A673 (cell line): ENCODE measurements around the gene ZNF189. TPM values are rescaled to one million over a fixed set of nuclear protein-coding genes. Genes with fewer than 3 reads are reported as not detected.
"Not testable (repeated sequence)": the region's sequence is repeated elsewhere in the genome, so short reads cannot be mapped to it uniquely, and the experiment has no call there.

ENCODE experiments used
- BruUV-seq: library from RNA; stranded (reverse); fragments of 400-500 nt; replicated peaks from 2 replicates; lab custom pipeline; 2021; lab: Mats Ljungman, UMichigan
- CTCF ChIA-PET: fragments of 300-600 bp; sonication (Branson Sonifier 250); formaldehyde crosslinking; loops from one replicate; lab custom pipeline; 2022; ENCODE audit warnings: antibody characterized with exemption; lab: Charles Lee
- POLR2A ChIA-PET: fragments of 300-600 bp; sonication (Branson Sonifier 250); formaldehyde crosslinking; loops from one replicate; lab custom pipeline; 2022; ENCODE audit warnings: antibody characterized with exemption; ENCODE audit not compliant: low non-redundant PET; lab: Charles Lee
- DNase-seq: peaks from one replicate; pipeline ENCODE4 v3.0.0-alpha.2; 2015; ENCODE audit warnings: low spot score
- H3K27ac ChIP-seq: fragments of 200-600 bp; sonication (generic); 2 replicates; pipeline ENCODE4 v1.5.1; 2016; ENCODE audit warnings: mixed run types, low read depth, mild to moderate bottlenecking, mixed read lengths, antibody characterized with exemption, low read length; ENCODE audit not compliant: poor library complexity, severe bottlenecking
- H3K27me3 ChIP-seq: fragments of 200-600 bp; sonication (generic); replicated peaks from 2 replicates; pipeline ENCODE4 v1.6.1; 2017; ENCODE audit warnings: mixed run types, low read depth, mild to moderate bottlenecking, mixed read lengths, antibody characterized with exemption, low read length; ENCODE audit not compliant: insufficient read depth, poor library complexity
- H3K36me3 ChIP-seq: fragments of 200-600 bp; sonication (generic); 2 replicates; pipeline ENCODE4 v1.6.1; 2016; ENCODE audit warnings: mixed run types, mild to moderate bottlenecking, mixed read lengths, antibody characterized with exemption, low read length; ENCODE audit not compliant: insufficient read depth, poor library complexity, severe bottlenecking
- H3K4me1 ChIP-seq: fragments of 200-600 bp; sonication (generic); 2 replicates; pipeline ENCODE4 v1.6.1; 2017; ENCODE audit warnings: mixed run types, mild to moderate bottlenecking, mixed read lengths, antibody characterized with exemption, low read length; ENCODE audit not compliant: insufficient read depth, poor library complexity, severe bottlenecking
- H3K4me3 ChIP-seq: fragments of 200-600 bp; sonication (generic); 2 replicates; pipeline ENCODE4 v1.5.1; 2016; ENCODE audit warnings: low read depth, mixed run types, mild to moderate bottlenecking, mixed read lengths, low read length; ENCODE audit not compliant: poor library complexity, severe bottlenecking
- H3K9me3 ChIP-seq: fragments of 200-600 bp; sonication (generic); 2 replicates; pipeline ENCODE4 v1.6.1; 2016; ENCODE audit warnings: mixed run types, low read depth, mild to moderate bottlenecking, mixed read lengths, antibody characterized with exemption, low read length; ENCODE audit not compliant: poor library complexity, severe bottlenecking
- EZH2 ChIP-seq: fragments of 200-600 bp; sonication (generic); IDR thresholded peaks from 2 replicates; pipeline ENCODE4 v1.6.1; 2017; ENCODE audit warnings: borderline replicate concordance, low read depth, mild to moderate bottlenecking, mixed read lengths, antibody characterized with exemption, low read length; ENCODE audit not compliant: poor library complexity, severe bottlenecking
- intact Hi-C: fragments of 100-400 bp; cut with micrococcal nuclease; formaldehyde crosslinking; loops from one replicate; pipeline ENCODE4 v1.10.0; 2022; ENCODE audit not compliant: unreplicated experiment
- total RNA-seq: library from RNA; stranded (reverse); gene quantifications from 2 replicates; pipeline ENCODE4 v1.2.3, GENCODE V29; 2021
- TF ChIP-seq, protein P1 (sequence below): fragments of 300-800, 200-600 bp; sonication (generic); conservative IDR thresholded peaks from 2 replicates; pipeline ENCODE4 v1.5.1; 2017; ENCODE audit warnings: low read depth, mild to moderate bottlenecking, antibody characterized with exemption, low read length, moderate library complexity, mixed read lengths

Gene ZNF189
- total RNA-seq, 1 experiment from 2014 or later, result 17.6 TPM

DNA sequence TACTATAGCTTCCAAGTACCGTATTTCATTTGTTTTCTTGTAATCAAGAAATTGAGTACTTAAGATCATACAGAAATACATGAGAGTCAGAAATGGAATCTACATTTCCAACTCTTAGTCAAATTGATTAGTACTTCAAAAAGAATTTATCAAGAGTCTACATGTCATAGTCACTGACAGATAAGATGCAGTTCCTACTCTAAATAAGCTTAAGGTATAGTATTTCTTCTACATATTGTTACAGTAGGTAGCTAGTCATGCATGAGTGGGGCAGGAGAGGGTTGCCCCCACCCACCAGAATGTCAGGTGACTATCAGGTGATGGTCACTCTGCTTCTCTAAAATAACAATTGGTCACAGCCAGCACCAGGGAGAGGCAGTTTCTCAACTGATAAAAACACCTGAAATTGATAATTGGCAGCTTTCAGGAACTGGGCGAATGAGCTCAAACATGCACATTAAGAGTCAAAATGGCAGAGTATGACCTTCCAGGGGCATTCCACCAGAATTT lies 16.8 kb upstream of the ZNF189 start:
- Histone ChIP-seq H3K4me3 (no peak overlapping the region), H3K4me1 (no peaks in the 10 kb centered on the region), H3K36me3 (no peaks in the 10 kb centered on the region), H3K27me3 (no peaks in the 10 kb centered on the region), H3K9me3 (no peaks in the 10 kb centered on the region), H3K27ac (no peak overlapping the region)
- intact Hi-C loops, result loop anchor here (10.0 kb wide), 1 partner anchor 667 kb away; no protein-coding TSS in a partner anchor
- BruUV-seq, result no TSS peak
- TF ChIP-seq, protein P1, sequence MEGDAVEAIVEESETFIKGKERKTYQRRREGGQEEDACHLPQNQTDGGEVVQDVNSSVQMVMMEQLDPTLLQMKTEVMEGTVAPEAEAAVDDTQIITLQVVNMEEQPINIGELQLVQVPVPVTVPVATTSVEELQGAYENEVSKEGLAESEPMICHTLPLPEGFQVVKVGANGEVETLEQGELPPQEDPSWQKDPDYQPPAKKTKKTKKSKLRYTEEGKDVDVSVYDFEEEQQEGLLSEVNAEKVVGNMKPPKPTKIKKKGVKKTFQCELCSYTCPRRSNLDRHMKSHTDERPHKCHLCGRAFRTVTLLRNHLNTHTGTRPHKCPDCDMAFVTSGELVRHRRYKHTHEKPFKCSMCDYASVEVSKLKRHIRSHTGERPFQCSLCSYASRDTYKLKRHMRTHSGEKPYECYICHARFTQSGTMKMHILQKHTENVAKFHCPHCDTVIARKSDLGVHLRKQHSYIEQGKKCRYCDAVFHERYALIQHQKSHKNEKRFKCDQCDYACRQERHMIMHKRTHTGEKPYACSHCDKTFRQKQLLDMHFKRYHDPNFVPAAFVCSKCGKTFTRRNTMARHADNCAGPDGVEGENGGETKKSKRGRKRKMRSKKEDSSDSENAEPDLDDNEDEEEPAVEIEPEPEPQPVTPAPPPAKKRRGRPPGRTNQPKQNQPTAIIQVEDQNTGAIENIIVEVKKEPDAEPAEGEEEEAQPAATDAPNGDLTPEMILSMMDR, result no peak
- TF ChIP-seq EZH2, result no peak
- DNase-seq, result no peak
- POLR2A ChIA-PET, result no interaction called here
- CTCF ChIA-PET, result interaction anchor here (0.6 kb wide), 1 partner anchor 265 kb away, joined by 4 read pairs; no protein-coding TSS in a partner anchor

DNA sequence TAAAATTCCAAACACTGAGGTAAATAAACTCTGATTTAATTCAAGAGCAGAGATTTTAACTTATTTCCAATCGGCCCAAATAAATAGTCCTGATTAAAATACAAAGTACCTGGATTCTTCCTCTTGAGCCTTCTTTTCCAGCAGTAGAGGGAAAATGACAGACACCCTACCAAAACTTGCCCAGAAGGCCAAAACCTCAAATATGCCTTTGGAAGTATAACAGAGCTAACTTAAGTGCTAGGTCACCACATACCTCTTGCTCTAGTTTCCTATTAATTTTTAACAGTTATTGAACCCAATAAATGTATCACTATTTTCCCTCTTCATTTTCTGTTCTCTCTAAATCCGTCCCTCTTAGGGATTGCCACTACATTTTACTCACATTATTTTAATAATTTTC lies 15.3 kb upstream of the ZNF189 start:
- POLR2A ChIA-PET, result no interaction called here
- Histone ChIP-seq H3K4me1 (peaks cover 4% of the 10 kb centered on the region), H3K4me3 (no peak overlapping the region), H3K27ac (no peak overlapping the region), H3K36me3 (no peaks in the 10 kb centered on the region), H3K9me3 (no peaks in the 10 kb centered on the region), H3K27me3 (no peaks in the 10 kb centered on the region)
- TF ChIP-seq, protein P1, result no peak
- TF ChIP-seq EZH2, result no peak
- no TSS peak for BruUV-seq
- CTCF ChIA-PET, result no interaction called here
- intact Hi-C loops, result loop anchor here (10.0 kb wide), 1 partner anchor 669 kb away; no protein-coding TSS in a partner anchor
- DNase-seq, result no peak

DNA sequence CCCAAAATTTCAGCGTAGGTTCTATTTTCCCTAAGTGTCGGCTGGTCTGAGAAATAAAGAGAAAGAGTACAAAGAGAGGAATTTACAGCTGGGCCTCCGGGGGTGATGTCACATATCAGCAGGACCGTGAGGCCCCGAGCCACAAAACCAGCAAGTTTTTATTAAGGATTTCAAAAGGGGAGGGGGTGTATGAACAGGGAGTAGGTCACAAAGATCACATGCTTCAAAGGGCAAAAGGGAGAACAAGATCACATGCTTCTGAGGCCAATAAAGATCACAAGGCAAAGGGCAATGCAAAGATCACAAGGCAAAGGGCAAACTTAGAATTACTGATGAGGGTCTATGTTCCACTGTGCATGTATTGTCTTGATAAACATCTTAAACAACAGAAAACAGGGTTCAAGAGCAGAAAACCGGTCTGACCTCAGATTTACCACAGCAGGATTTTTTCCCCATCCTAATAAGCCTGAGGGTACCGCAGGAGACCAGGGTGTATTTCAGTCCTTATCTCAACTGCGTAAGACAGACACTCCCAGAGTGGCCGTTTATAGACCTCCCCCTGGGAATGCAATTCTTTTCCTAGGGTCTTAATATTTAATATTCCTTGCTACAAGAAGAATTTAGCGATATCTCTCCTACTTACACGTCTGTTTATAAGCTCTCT lies 13.6 kb upstream of the ZNF189 start, which contains the start of gene BAAT:
Gene BAAT (minus strand): TSS at position 134 of the 664 bp plus-strand sequence. CDS start 13,602 bp downstream, outside the sequence.
- H3K4me3 ChIP-seq, H3K27me3 ChIP-seq, BruUV-seq, H3K4me1 ChIP-seq, POLR2A ChIA-PET, H3K9me3 ChIP-seq, CTCF ChIA-PET, DNase-seq, H3K27ac ChIP-seq: not testable (repeated sequence)
- intact Hi-C loops, result loop anchor here (5.0 to 10.0 kb wide), 2 partner anchors 670 to 783 kb away; no protein-coding TSS in a partner anchor
- peaks cover 16% of the 10 kb centered on the region for H3K36me3 ChIP-seq
